ENCODE measurements around the gene FBXW11.

Gene FBXW11

GRCh38 chr5:171904886-171905285 is 101.6 kb downstream of the FBXW11 start:
- no peak overlapping the region for H3K27ac ChIP-seq
- no peaks in the 10 kb centered on the region for H4K20me1 ChIP-seq (ENCODE audit: insufficient read depth)
- no peak overlapping the region for H3K4me2 ChIP-seq
- no peak overlapping the region for H3K4me3 ChIP-seq (IDR thresholded peaks at IDR 0.05; ENCODE audit: insufficient read depth, low read depth, low read length)
- no peaks in the 10 kb centered on the region for H3K27me3 ChIP-seq (ENCODE audit: insufficient read depth, low read depth)
- H3K36me3 ChIP-seq (ENCODE audit: insufficient read depth), result no peaks in the 10 kb centered on the region
- H3K9ac ChIP-seq, result no peak overlapping the region
- no peak overlapping the region for H2AFZ ChIP-seq (ENCODE audit: low read depth)
- TF ChIP-seq CTCF (conservative IDR thresholded peaks at IDR 0.05; ENCODE audit: low read depth, low read length), result no peak
- H3K79me2 ChIP-seq (ENCODE audit: insufficient read depth, low read depth), result no peaks in the 10 kb centered on the region
- no peaks in the 10 kb centered on the region for H3K4me1 ChIP-seq (ENCODE audit: low read depth, poor library complexity, severe bottlenecking)

- Histone ChIP-seq H3K36me3 (ENCODE audit: insufficient read depth) (no peaks in the 10 kb centered on the region), H3K27ac (no peak overlapping the region), H3K9ac (no peak overlapping the region), H3K4me3 (IDR thresholded peaks at IDR 0.05; ENCODE audit: insufficient read depth, low read depth, low read length) (no peak overlapping the region), H3K4me2 (no peak overlapping the region), H4K20me1 (ENCODE audit: insufficient read depth) (no peaks in the 10 kb centered on the region), H3K4me1 (ENCODE audit: low read depth, poor library complexity, severe bottlenecking) (no peaks in the 10 kb centered on the region), H3K27me3 (ENCODE audit: insufficient read depth, low read depth) (no peaks in the 10 kb centered on the region), H2AFZ (ENCODE audit: low read depth) (no peak overlapping the region), H3K79me2 (ENCODE audit: insufficient read depth, low read depth) (no peaks in the 10 kb centered on the region)
- TF ChIP-seq CTCF (conservative IDR thresholded peaks at IDR 0.05; ENCODE audit: low read depth, low read length), result no peak
Observed at GRCh38 chr5:171901764-171902163, 104.7 kb downstream of the FBXW11 start.

GRCh38 chr5:171899792-171900191 is 106.6 kb downstream of the FBXW11 start:
- no peak overlapping the region for H3K9ac ChIP-seq
- no peak overlapping the region for H3K4me3 ChIP-seq (IDR thresholded peaks at IDR 0.05; ENCODE audit: insufficient read depth, low read depth, low read length)
- H3K4me2 ChIP-seq, result no peak overlapping the region
- no peak overlapping the region for H2AFZ ChIP-seq (ENCODE audit: low read depth)
- no peaks in the 10 kb centered on the region for H3K79me2 ChIP-seq (ENCODE audit: insufficient read depth, low read depth)
- no peak for TF ChIP-seq CTCF (conservative IDR thresholded peaks at IDR 0.05; ENCODE audit: low read depth, low read length)
- no peak overlapping the region for H3K27ac ChIP-seq
- H4K20me1 ChIP-seq (ENCODE audit: insufficient read depth), result no peaks in the 10 kb centered on the region
- H3K4me1 ChIP-seq (ENCODE audit: low read depth, poor library complexity, severe bottlenecking), result no peaks in the 10 kb centered on the region
- no peaks in the 10 kb centered on the region for H3K36me3 ChIP-seq (ENCODE audit: insufficient read depth)
- H3K27me3 ChIP-seq (ENCODE audit: insufficient read depth, low read depth), result no peaks in the 10 kb centered on the region

GRCh38 chr5:171898879-171899278 is 107.6 kb downstream of the FBXW11 start:
- Histone ChIP-seq H4K20me1 (ENCODE audit: insufficient read depth) (no peaks in the 10 kb centered on the region), H2AFZ (ENCODE audit: low read depth) (no peak overlapping the region), H3K4me2 (no peak overlapping the region), H3K79me2 (ENCODE audit: insufficient read depth, low read depth) (no peaks in the 10 kb centered on the region), H3K9ac (no peak overlapping the region), H3K27ac (no peak overlapping the region), H3K27me3 (ENCODE audit: insufficient read depth, low read depth) (no peaks in the 10 kb centered on the region), H3K36me3 (ENCODE audit: insufficient read depth) (no peaks in the 10 kb centered on the region), H3K4me1 (ENCODE audit: low read depth, poor library complexity, severe bottlenecking) (no peaks in the 10 kb centered on the region), H3K4me3 (IDR thresholded peaks at IDR 0.05; ENCODE audit: insufficient read depth, low read depth, low read length) (no peak overlapping the region)
- TF ChIP-seq CTCF (conservative IDR thresholded peaks at IDR 0.05; ENCODE audit: low read depth, low read length), result no peak

Measured in KMS-11 (cell line).